ENCODE results near the gene ECT2.

Gene ECT2

DNA sequence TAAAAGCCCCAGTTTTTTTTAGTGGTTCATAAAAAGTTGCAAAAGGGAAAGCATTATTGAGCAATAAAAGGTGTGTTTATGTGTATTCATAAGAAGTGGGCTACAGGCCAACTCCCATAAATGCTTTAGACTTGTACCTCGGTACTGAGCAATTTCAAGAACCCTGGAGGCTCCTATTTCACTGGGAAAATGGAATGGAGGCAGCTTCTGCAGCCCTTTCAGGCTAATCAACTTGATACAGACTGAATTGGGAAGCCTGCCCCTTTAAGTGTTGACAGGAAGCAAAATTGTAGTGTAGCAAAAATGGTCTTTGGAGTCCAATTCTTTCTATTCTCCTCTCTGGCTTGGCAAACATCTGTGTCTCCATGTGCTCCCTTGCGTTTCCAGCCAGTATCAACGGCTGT, 118.8 kb downstream of the ECT2 start:
- no peak for DNase-seq

- DNase-seq, result no peak
Measured at GRCh38 chr3:172869784-172870518, 119.4 kb downstream of the ECT2 start.

All from NCI-H1694 treated with DMSO at 0.1 percent for 48 hours (cell line).